A375 (cell line): ENCODE data around the gene ZNF418. TPM values are rescaled to one million over a fixed set of nuclear protein-coding genes. Genes with fewer than 3 reads are reported as not detected.

Experiments
- total RNA-seq: library from RNA; depleted of rRNA; stranded (reverse); fragments of >200 nt; shearing (Covaris generic); gene quantifications from 2 replicates; pipeline ENCODE4 v1.2.3, GENCODE V29; 2014; rRNA removed

The ZNF418 gene
- 4.6 and 5.4 TPM in 2 replicates for total RNA-seq

DNA sequence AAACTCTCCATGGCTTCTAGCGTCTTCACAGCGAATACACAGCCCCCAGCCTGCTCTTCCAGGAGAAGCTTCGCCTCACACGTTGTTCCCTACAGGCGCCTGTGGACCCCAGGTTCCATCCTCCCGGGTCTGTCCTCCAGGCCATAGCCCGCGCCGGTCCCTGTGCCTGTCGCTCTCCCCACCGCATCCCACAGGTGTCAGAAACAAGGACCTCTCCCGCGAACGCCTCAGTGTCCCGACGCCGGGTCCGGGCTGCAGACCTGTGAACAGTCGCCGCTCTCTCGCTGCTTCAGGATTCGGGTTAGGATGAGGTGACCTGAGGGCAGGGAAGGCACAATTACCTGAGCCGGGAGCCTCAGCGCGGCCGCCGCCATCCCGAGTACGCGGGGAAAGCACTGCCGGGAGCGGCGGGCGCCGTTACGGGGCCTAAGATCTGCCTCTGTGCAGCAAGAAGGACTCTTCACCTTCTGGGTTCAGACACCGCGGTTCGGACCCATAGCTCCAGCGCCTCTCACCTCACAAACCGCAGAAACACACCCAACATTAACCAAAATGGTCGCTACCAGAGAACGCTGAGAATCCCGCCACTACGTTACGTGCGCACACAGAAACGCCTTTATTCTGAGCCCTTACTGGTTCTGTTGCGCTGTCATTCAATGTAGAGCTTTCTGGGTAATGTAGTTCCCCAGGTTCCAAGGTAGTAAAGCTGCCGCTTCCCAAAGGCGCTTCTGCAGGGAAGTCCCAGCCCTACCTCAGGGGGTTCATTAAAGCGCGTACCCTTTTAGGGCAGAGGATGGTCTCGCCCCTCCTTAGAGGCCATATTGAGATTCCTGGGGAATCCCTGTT is at the start of gene ZNF418:
Gene ZNF418, minus strand, starts transcription at position 583 of the 846 bp plus-strand sequence. CDS start 1,580 bp downstream, outside the sequence.

DNA sequence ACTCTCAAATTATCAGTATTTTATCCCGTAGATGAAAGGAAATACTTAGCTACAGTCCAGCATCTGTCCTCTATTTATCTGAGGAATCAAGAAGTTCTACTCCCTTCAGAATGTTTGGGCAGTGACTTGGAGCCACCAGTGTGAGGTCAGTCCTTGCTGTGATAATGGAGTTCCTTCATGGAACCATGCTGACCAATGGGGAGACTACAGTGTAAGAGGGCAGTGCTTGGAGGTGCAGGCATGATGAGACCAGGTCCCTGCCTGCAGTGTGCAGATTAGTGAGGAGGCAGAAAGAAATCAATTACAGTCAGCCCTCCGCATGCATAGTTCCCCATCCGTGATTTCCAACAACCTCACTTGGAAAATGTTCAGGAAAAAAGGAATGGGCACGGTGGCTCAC is 39.2 kb upstream of the ZNF418 start, which contains the start of gene C19orf18:
Gene C19orf18, minus strand, starts transcription at position 101 of the 400 bp plus-strand sequence. CDS start 102 bp downstream, outside the sequence.

GRCh38 chr19:57947419-57948134 is 12.4 kb upstream of the ZNF418 start, which contains the start of gene ZNF256:
TSS of gene ZNF256 (minus strand) at chr19:57947706. CDS start at chr19:57947474, 232 bp downstream.

DNA sequence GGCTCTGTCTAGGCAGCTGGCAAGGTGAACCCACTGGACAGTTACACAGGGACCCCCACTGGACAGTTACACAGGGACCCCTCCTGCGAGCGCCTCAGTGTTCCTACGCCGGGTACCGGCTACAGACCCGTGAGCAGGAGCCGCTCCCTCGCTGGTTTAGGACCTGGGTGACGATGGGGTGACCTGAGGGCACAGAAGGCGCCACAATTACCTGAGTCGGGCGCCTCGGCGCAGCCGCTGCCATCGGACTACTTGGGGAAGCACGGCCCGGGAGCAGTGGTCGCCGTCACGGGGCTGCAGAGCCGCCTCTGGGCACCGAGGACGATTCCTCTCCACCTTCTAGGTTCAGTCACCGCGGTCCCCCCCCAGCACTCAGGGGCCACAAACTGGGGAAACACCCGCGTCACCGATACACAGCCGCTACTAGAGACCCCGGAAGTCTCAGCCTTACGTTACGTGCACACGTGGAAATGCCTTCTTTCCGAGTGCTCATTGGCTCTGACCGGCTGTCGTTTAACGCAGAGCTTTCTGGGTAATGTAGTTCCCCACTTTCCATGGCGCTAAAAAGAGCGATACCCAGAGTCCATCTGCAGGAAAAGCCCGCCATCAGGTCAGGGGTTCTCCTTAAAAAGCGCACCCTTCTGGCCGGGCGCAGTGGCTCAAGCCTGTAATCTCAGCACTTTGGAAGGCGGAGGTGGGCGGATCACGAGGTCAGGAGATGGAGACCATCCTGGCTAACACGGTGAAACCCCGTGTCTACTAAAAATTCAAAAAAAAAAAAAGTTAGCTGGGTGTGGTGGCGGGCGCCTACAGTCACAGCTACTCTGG is 18.8 kb downstream of the ZNF418 start, which contains the start of gene ZNF417:
Gene ZNF417, minus strand, starts transcription at position 425 of the 828 bp plus-strand sequence. Its CDS starts 181 bp downstream, at position 244.

GRCh38 chr19:57888560-57889231 is 46.5 kb downstream of the ZNF418 start, which contains the start of gene ZNF814:
TSS of gene ZNF814 (minus strand) at chr19:57889037. CDS start at chr19:57888802, 235 bp downstream.

Other genes with a start within 250 kb of the ZNF418 start
- 0.03 TPM in 1 of 2 replicates, not detected in the other for gene ZNF154, start 226.2 kb downstream of the ZNF418 start, total RNA-seq
- 3.4 and 4.5 TPM in 2 replicates for gene ZNF671, start 207.8 kb downstream of the ZNF418 start, total RNA-seq
- 7.2 and 13.3 TPM in 2 replicates for gene ZNF776, start 188.6 kb downstream of the ZNF418 start, total RNA-seq
- 16.2 TPM in 2 replicates for gene ZNF586, start 165.7 kb downstream of the ZNF418 start, total RNA-seq
- gene ZNF552, start 120.5 kb downstream of the ZNF418 start, total RNA-seq = 4.9 and 6.2 TPM in 2 replicates
- 32.2 and 37.8 TPM in 2 replicates for gene ZNF587B, start 105.1 kb downstream of the ZNF418 start, total RNA-seq
- gene ZNF587, start 85.5 kb downstream of the ZNF418 start, total RNA-seq = 12.9 and 16.9 TPM in 2 replicates
- 26.4 and 28.7 TPM in 2 replicates for gene ZNF814, start 46.4 kb downstream of the ZNF418 start, total RNA-seq
- 8.6 and 12.9 TPM in 2 replicates for gene ZNF417, start 18.8 kb downstream of the ZNF418 start, total RNA-seq
- 5.4 and 8.6 TPM in 2 replicates for gene ZNF256, start 12.3 kb upstream of the ZNF418 start, total RNA-seq
- gene C19orf18, start 39.1 kb upstream of the ZNF418 start, total RNA-seq = not detected in 2 replicates
- 6.1 and 11.5 TPM in 2 replicates for gene ZNF606, start 67.4 kb upstream of the ZNF418 start, total RNA-seq
- not detected in 2 replicates for gene ZSCAN1, start 98.6 kb upstream of the ZNF418 start, total RNA-seq
- 0.34 and 0.56 TPM in 2 replicates for gene ZNF135, start 123.9 kb upstream of the ZNF418 start, total RNA-seq
- gene ZSCAN18, start 162.8 kb upstream of the ZNF418 start, total RNA-seq = 24.5 and 27.3 TPM in 2 replicates
- 10.2 and 10.9 TPM in 2 replicates for gene ZNF329, start 215.4 kb upstream of the ZNF418 start, total RNA-seq
- gene ZNF274, start 247.7 kb upstream of the ZNF418 start, total RNA-seq = 31.2 and 31.4 TPM in 2 replicates